PC-9 (cell line): ENCODE data around the gene GATAD2B. TPM values are rescaled to one million over a fixed set of nuclear protein-coding genes. Genes with fewer than 3 reads are reported as not detected.

Source experiments
- BruUV-seq: library from RNA; stranded (reverse); fragments of 400-500 nt; replicated peaks from 2 replicates; lab custom pipeline; 2021; lab: Mats Ljungman, UMichigan
- CTCF ChIA-PET: fragments of 300-600 bp; sonication (Branson Sonifier 250); formaldehyde crosslinking; loops from one replicate; lab custom pipeline; 2022; ENCODE audit warnings: antibody characterized with exemption; lab: Charles Lee
- POLR2A ChIA-PET: fragments of 300-600 bp; sonication (Branson Sonifier 250); formaldehyde crosslinking; loops from one replicate; lab custom pipeline; 2022; ENCODE audit warnings: antibody characterized with exemption; ENCODE audit not compliant: unreplicated experiment; lab: Charles Lee
- DNase-seq, 2 experiments: peaks; one replicate each; pipeline versions ENCODE4 v3.0.0 to v3.0.0-alpha.2; 2015 to 2022; ENCODE audit warnings: mixed read lengths in 1 of 2
- H2AFZ ChIP-seq: fragments of 200-600 bp; sonication (generic); 2 replicates; pipeline ENCODE4 v1.8.1; 2017; ENCODE audit warnings: antibody characterized with exemption
- H3F3A ChIP-seq: fragments of 200-600 bp; sonication (generic); 2 replicates; pipeline ENCODE4 v1.8.1; 2017; ENCODE audit warnings: antibody characterized with exemption, mild to moderate bottlenecking, low read depth; ENCODE audit not compliant: insufficient read depth
- H3K27ac ChIP-seq: fragments of 200-600 bp; sonication (generic); 2 replicates; pipeline ENCODE4 v1.6.1; 2016; ENCODE audit warnings: mixed run types
- H3K27me3 ChIP-seq: fragments of 200-600 bp; sonication (generic); 2 replicates; pipeline ENCODE4 v1.6.1; 2016; ENCODE audit warnings: low read depth, mixed run types; ENCODE audit not compliant: insufficient read depth
- H3K36me3 ChIP-seq: fragments of 200-600 bp; sonication (generic); 2 replicates; pipeline ENCODE4 v1.6.1; 2016; ENCODE audit warnings: low read depth, mixed run types
- H3K4me1 ChIP-seq: fragments of 200-600 bp; sonication (generic); replicated peaks from 2 replicates; pipeline ENCODE4 v1.6.1; 2016; ENCODE audit warnings: mixed run types; ENCODE audit not compliant: insufficient read depth
- H3K4me2 ChIP-seq: fragments of 200-600 bp; sonication (generic); 2 replicates; pipeline ENCODE4 v1.6.1; 2017; ENCODE audit warnings: mixed run types
- H3K4me3 ChIP-seq: fragments of 200-600 bp; sonication (generic); 2 replicates; pipeline ENCODE4 v1.6.1; 2016; ENCODE audit warnings: mixed run types
- H3K79me2 ChIP-seq: fragments of 200-600 bp; sonication (generic); 2 replicates; pipeline ENCODE4 v1.6.1; 2017; ENCODE audit warnings: low read depth, mixed run types
- H3K9me2 ChIP-seq: fragments of 200-600 bp; sonication (generic); 2 replicates; pipeline ENCODE4 v1.8.1; 2017; ENCODE audit warnings: mild to moderate bottlenecking; ENCODE audit not compliant: insufficient read depth
- H3K9me3 ChIP-seq: fragments of 200-600 bp; sonication (generic); 2 replicates; pipeline ENCODE4 v1.8.1; 2016; ENCODE audit warnings: low read depth; ENCODE audit not compliant: insufficient read depth
- H4K20me1 ChIP-seq: fragments of 200-600 bp; sonication (generic); 2 replicates; pipeline ENCODE4 v1.8.1; 2017; ENCODE audit not compliant: insufficient read depth
- CTCF ChIP-seq: fragments of 200-600 bp; sonication (generic); conservative IDR thresholded peaks from 2 replicates; pipeline ENCODE4 v1.6.1; 2017; ENCODE audit warnings: mixed run types, antibody characterized with exemption, mild to moderate bottlenecking, moderate library complexity
- EZH2 ChIP-seq: fragments of 200-600 bp; sonication (generic); IDR thresholded peaks from 2 replicates; pipeline ENCODE4 v1.8.0; 2017; ENCODE audit warnings: antibody characterized with exemption, low read depth
- intact Hi-C: fragments of 100-400 bp; cut with micrococcal nuclease; formaldehyde crosslinking; loops from one replicate; pipeline ENCODE4 v1.10.0; 2022; ENCODE audit not compliant: unreplicated experiment
- total RNA-seq: library from RNA; stranded (reverse); gene quantifications from 2 replicates; pipeline ENCODE4 v1.2.3, GENCODE V29; 2021

GATAD2B gene
- total RNA-seq, 1 experiment from 2014 or later: 56.1 TPM

- Histone ChIP-seq H3K4me3 (no peak overlapping the region), H3K27ac (no peak overlapping the region), H3K4me2 (no peak overlapping the region), H3K79me2 (peaks cover 8% of the 10 kb centered on the region), H2AFZ (no peak overlapping the region), H3K36me3 (no peaks in the 10 kb centered on the region), H3K9me3 (no peaks in the 10 kb centered on the region), H4K20me1 (peaks cover 6% of the 10 kb centered on the region; the same call in 1 of the 2 replicates), H3F3A (peaks cover 18% of the 10 kb centered on the region; the same call in 1 of the 2 replicates), H3K9me2 (no peaks in the 10 kb centered on the region), H3K4me1 (peaks cover 15% of the 10 kb centered on the region), H3K27me3 (no peaks in the 10 kb centered on the region)
- ChIA-PET CTCF (no interaction called here), POLR2A (interaction anchor here (0.6 kb wide), 1 partner anchor 330 kb away, joined by 3 read pairs; no protein-coding TSS in a partner anchor)
- TF ChIP-seq EZH2: no peak
- TF ChIP-seq CTCF: no peak
- DNase-seq: no peak
- intact Hi-C loops: loop anchor here (10.0 kb wide), 1 partner anchor 122 kb away; no protein-coding TSS in a partner anchor
- BruUV-seq: no TSS peak
Measured at GRCh38 chr1:153926405-153926804, 3.6 kb upstream of the GATAD2B start.

GRCh38 chr1:153922076-153922971 is 448 bp downstream of the GATAD2B start:
- ChIA-PET POLR2A (interaction anchor here (0.6 to 0.7 kb wide), 5 partner anchors 41 to 1014 kb away, joined by 3 to 12 read pairs (median 4); partner anchors contain the start of genes PMVK and RPS27), CTCF (interaction anchor here (0.7 kb wide), 1 partner anchor 356 kb away, joined by 4 read pairs; no protein-coding TSS in a partner anchor)
- Histone ChIP-seq H3K36me3 (no peaks in the 10 kb centered on the region; the same call in 1 of the 2 replicates), H3K27ac (peak overlapping the region; percentile 49), H3K9me2 (no peaks in the 10 kb centered on the region), H3K4me3 (peak overlapping the region; percentile 70), H3K9me3 (no peaks in the 10 kb centered on the region), H3K4me2 (peak overlapping the region; percentile 87), H3K79me2 (peaks cover 49% of the 10 kb centered on the region), H3F3A (peaks cover 15% of the 10 kb centered on the region; the same call in 1 of the 2 replicates), H2AFZ (peak overlapping the region; percentile 76; the same call in 1 of the 2 replicates), H3K27me3 (no peaks in the 10 kb centered on the region), H4K20me1 (peaks cover 44% of the 10 kb centered on the region), H3K4me1 (peaks cover 32% of the 10 kb centered on the region)
- BruUV-seq: no TSS peak
- peak; percentile 7 to 53 for DNase-seq
- intact Hi-C loops: loop anchor here (10.0 kb wide), 1 partner anchor 118 kb away; no protein-coding TSS in a partner anchor
- TF ChIP-seq EZH2 (no peak), CTCF (no peak)

GRCh38 chr1:153921803-153922075 is 1.0 kb downstream of the GATAD2B start:
- BruUV-seq: TSS peak; percentile 26

More at GRCh38 chr1:153921803-153922075, 1.0 kb downstream of the GATAD2B start:
- H4K20me1 ChIP-seq: peaks cover 50% of the 10 kb centered on the region
- H3K9me3 ChIP-seq: no peaks in the 10 kb centered on the region
- peak in 1 of 2 experiments; percentile 10 for DNase-seq
- intact Hi-C loops: loop anchor here (10.0 kb wide), 1 partner anchor 117 kb away; no protein-coding TSS in a partner anchor
- peaks cover 55% of the 10 kb centered on the region for H3K79me2 ChIP-seq
- CTCF ChIA-PET: no interaction called here
- peaks cover 15% of the 10 kb centered on the region; the same call in 1 of the 2 replicates for H3F3A ChIP-seq
- H2AFZ ChIP-seq: 0 out of 2 replicates have a peak overlapping the region, but pooled peaks have one; percentile 76
- TF ChIP-seq EZH2: no peak
- no peak for TF ChIP-seq CTCF
- no peaks in the 10 kb centered on the region for H3K27me3 ChIP-seq
- H3K36me3 ChIP-seq: no peaks in the 10 kb centered on the region; the same call in 1 of the 2 replicates
- no peaks in the 10 kb centered on the region for H3K9me2 ChIP-seq
- peak overlapping the region; percentile 87 for H3K4me2 ChIP-seq
- peak overlapping the region; percentile 49; the same call in 1 of the 2 replicates for H3K27ac ChIP-seq
- peaks cover 32% of the 10 kb centered on the region for H3K4me1 ChIP-seq
- POLR2A ChIA-PET: interaction anchor here (0.6 kb wide), 1 partner anchor 386 kb away, joined by 3 read pairs; no protein-coding TSS in a partner anchor
- H3K4me3 ChIP-seq: peak overlapping the region; percentile 70
